Activated CD4-positive, alpha-beta memory T cell treated with anti-CD3 and anti-CD28 coated beads for 36 hours (primary cell): ENCODE data around the gene SLC25A10. TPM values are rescaled to one million over a fixed set of nuclear protein-coding genes. Genes with fewer than 3 reads are reported as not detected.

Experiments used
- CTCF ChIA-PET: fragments of 350-600 bp; sonication (Branson Sonifier 250); formaldehyde crosslinking; loops from one replicate; lab custom pipeline; 2021; ENCODE audit warnings: antibody characterized with exemption, inconsistent platforms; lab: Charles Lee
- POLR2A ChIA-PET: fragments of 350-600 bp; sonication (Branson Sonifier 250); formaldehyde crosslinking; loops from one replicate; lab custom pipeline; 2021; ENCODE audit warnings: antibody characterized with exemption; lab: Charles Lee
- DNase-seq: peaks from one replicate; pipeline ENCODE4 v3.0.0-alpha.2; 2020
- H3K27ac Mint-ChIP-seq: one replicate; pipeline ENCODE4 v1.8.0; 2021; ENCODE audit warnings: mixed read lengths
- H3K27me3 Mint-ChIP-seq: one replicate; pipeline ENCODE4 v1.8.0; 2021; ENCODE audit warnings: mixed read lengths
- H3K36me3 Mint-ChIP-seq: one replicate; pipeline ENCODE4 v1.8.0; 2021; ENCODE audit warnings: mixed read lengths
- H3K4me1 Mint-ChIP-seq: one replicate; pipeline ENCODE4 v1.8.0; 2021; ENCODE audit warnings: low read depth, mixed read lengths
- H3K4me3 Mint-ChIP-seq: one replicate; pipeline ENCODE4 v1.8.0; 2021; ENCODE audit warnings: mild to moderate bottlenecking, mixed read lengths
- H3K9me3 Mint-ChIP-seq: one replicate; pipeline ENCODE4 v1.8.0; 2021; ENCODE audit warnings: mixed read lengths
- intact Hi-C: fragments of 100-400 bp; cut with micrococcal nuclease; formaldehyde crosslinking; loops from one replicate; pipeline ENCODE4 v1.15.1; 2023
- total RNA-seq, 2 experiments: library from RNA; stranded (reverse); gene quantifications; one replicate each; pipeline ENCODE4 v1.2.3, GENCODE V29; 2021

Gene SLC25A10, protein sequence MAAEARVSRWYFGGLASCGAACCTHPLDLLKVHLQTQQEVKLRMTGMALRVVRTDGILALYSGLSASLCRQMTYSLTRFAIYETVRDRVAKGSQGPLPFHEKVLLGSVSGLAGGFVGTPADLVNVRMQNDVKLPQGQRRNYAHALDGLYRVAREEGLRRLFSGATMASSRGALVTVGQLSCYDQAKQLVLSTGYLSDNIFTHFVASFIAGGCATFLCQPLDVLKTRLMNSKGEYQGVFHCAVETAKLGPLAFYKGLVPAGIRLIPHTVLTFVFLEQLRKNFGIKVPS
- 10 to 100 TPM; 25.1 to 25.7 TPM for total RNA-seq

DNA sequence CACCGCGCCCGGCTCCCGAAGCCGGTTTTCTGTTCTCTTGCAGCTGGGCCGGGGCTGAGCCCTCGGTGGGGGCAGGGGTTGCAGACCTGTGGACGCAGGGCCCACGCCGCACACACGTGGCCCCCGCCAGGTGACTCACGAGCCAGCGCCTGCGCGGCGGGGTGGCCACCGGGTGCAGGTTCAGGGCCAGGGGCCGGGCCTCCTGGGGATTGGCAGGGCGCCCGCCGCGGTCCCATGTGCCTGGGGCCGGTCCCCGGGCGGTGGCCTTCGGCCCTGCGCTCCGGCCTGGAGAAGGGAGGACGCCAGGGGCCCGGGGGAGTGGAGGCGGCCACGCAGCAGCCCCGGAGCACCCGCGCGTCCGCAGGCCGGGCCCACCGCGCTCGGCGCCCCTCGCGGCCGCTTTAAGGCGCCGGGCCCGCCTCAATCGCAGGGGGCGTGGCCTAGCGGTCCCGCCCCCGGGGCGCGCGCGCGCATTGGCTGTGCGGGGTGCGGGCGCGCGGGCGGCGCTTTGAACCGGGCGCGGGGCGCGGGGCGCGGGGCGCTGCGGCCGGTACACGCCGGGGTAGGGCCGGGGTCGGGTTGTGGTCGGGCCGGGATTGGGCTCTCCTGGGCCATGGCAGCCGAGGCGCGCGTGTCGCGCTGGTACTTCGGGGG, at the start of gene SLC25A10:
SLC25A10 (plus strand) TSS at position 471 of the 654 bp plus-strand sequence; CDS start at position 614, 143 bp downstream.
- H3K4me1 Mint-ChIP-seq: peaks cover 21% of the 10 kb centered on the region
- DNase-seq: peak; percentile 90
- CTCF ChIA-PET: interaction anchor here (0.9 to 1.4 kb wide), 4 partner anchors 9 to 19 kb away, joined by 3 to 6 read pairs (median 3); partner anchors contain the start of gene MRPL12
- H3K36me3 Mint-ChIP-seq: peaks cover 3% of the 10 kb centered on the region
- peak within 1 kb of the TSS; percentile 54 for H3K27ac Mint-ChIP-seq
- H3K27me3 Mint-ChIP-seq: no peaks in the 10 kb centered on the region
- POLR2A ChIA-PET: interaction anchor here (2.0 to 3.0 kb wide), 3 partner anchors 9 to 121 kb away, joined by 6 to 12 read pairs (median 7); partner anchors contain the start of genes ARL16, HGS, MCRIP1 and MRPL12
- H3K4me3 Mint-ChIP-seq: peak within 1 kb of the TSS; percentile 76
- intact Hi-C loops: loop anchor here (1.0 to 5.0 kb wide), 2 partner anchors 9 to 45 kb away; partner anchors contain the start of genes CCDC137, MRPL12 and OXLD1
- H3K9me3 Mint-ChIP-seq: no peaks in the 10 kb centered on the region

DNA sequence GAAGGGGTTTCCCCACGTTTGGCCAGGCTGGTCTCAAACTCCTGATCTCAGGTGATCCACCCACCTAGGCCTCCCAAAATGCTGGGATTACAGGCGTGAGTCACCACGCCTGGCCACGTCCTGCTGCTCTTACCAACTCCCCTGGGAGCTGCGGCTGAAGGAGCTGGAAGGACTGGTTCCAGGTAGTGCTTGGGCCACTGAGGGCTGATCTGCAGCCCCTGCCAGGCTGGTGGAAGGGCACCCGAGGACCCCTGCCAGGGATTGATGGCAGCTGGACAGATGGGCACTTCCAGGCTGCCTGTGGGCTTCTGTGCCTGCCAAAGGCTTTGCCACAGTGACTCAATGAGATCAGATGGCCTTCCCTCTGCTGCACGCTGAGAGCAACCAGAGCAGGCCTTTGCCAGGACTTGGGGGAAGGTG, 48.0 kb upstream of the SLC25A10 start:
- ChIA-PET POLR2A (interaction anchor here (1.8 kb wide), 1 partner anchor 39 kb away, joined by 10 read pairs; the partner anchor contains the start of gene MRPL12), CTCF (no interaction called here)
- intact Hi-C loops: loop anchor here (2.0 kb wide), 1 partner anchor 27 kb away; the partner anchor contains the start of genes NPLOC4 and TSPAN10
- peaks cover 23% of the 10 kb centered on the region for H3K36me3 Mint-ChIP-seq
- no peaks in the 10 kb centered on the region for H3K9me3 Mint-ChIP-seq
- no peaks in the 10 kb centered on the region for H3K27me3 Mint-ChIP-seq
- peaks cover 38% of the 10 kb centered on the region for H3K4me1 Mint-ChIP-seq
- peak overlapping the region; percentile 23 for H3K4me3 Mint-ChIP-seq
- H3K27ac Mint-ChIP-seq: peak overlapping the region; percentile 94
- DNase-seq: peak; percentile 46

DNA sequence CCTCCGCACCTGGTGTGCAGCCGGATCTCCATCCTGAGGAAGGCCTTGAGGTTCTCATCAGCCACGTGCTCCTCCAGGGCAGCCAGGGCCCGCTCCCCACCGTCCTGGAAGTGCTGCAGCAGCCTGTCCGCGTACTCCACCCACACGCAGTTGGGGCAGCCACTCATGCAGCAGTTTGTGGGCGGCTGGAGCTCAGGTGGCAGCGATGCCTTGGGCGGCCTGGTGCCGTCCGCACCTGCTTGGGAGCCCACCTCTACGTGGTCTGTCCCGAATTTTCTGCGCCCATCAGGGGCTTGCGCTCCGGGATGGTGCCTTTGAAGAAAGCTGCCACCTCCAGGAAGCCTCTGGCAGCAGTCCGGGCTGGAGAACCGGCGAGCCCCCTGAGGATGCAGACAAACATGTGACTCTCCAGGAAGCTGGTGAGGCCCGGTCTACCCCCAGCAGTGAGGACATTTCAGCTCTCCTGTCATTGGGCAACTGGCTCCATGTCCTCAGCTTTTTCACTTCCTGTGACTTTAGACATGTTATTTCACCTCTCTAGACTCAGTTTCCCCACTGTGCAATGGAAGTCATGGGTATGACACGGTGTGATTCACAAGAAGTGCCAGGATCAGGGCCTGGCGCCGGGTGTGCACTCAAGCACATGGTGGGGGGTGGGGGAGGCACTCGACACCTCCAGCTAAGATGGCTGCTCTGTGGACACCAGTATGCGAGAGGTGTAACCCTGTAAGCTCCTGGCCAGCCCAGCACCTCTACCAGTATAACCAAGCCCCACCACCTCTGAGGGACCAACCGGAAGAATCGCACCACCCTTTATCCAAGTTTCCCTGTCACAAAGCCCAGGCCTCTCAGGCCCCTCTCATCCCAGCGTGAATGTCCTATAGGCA, 46.6 kb upstream of the SLC25A10 start:
- Mint-ChIP-seq H3K4me3 (peak overlapping the region; percentile 94), H3K27me3 (no peaks in the 10 kb centered on the region), H3K27ac (peak overlapping the region; percentile 94), H3K36me3 (peaks cover 32% of the 10 kb centered on the region), H3K4me1 (peaks cover 41% of the 10 kb centered on the region), H3K9me3 (no peaks in the 10 kb centered on the region)
- CTCF ChIA-PET: interaction anchor here (1.0 to 2.4 kb wide), 2 partner anchors 10 to 18 kb away, joined by 4 to 10 read pairs; partner anchors contain the start of genes ARL16 and HGS
- intact Hi-C loops: loop anchor here (1.0 to 5.0 kb wide), 4 partner anchors 18 to 113 kb away; partner anchors contain the start of genes ARL16, FAAP100, NPLOC4 and SLC25A10
- POLR2A ChIA-PET: interaction anchor here (0.6 to 2.5 kb wide), 9 partner anchors 19 to 168 kb away, joined by 3 to 26 read pairs (median 4); partner anchors contain the start of genes ARL16, HGS, MCRIP1 and MRPL12
- peak; percentile 72 for DNase-seq

DNA sequence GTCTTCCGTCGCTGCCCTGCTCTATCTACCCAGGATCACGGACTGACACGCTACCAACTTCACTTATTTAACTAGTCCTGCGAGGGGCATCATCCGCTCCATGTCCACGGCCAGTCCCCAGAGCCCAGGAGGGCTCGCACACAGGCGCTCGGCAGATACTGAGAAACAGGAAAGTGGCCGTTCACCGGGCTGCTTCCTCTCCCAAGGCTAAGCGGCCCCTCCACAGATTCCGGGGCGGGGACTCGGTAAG, 46.1 kb upstream of the SLC25A10 start:
- no peaks in the 10 kb centered on the region for H3K27me3 Mint-ChIP-seq
- POLR2A ChIA-PET: interaction anchor here (0.9 to 2.5 kb wide), 6 partner anchors 18 to 167 kb away, joined by 3 to 26 read pairs (median 5); partner anchors contain the start of genes ARL16, HGS, MCRIP1 and MRPL12
- H3K4me3 Mint-ChIP-seq: peak overlapping the region; percentile 94
- H3K36me3 Mint-ChIP-seq: peaks cover 35% of the 10 kb centered on the region
- no peaks in the 10 kb centered on the region for H3K9me3 Mint-ChIP-seq
- peak; percentile 43 for DNase-seq
- intact Hi-C loops: loop anchor here (1.0 to 5.0 kb wide), 3 partner anchors 17 to 113 kb away; partner anchors contain the start of genes ARL16, FAAP100 and SLC25A10
- H3K4me1 Mint-ChIP-seq: peaks cover 41% of the 10 kb centered on the region
- CTCF ChIA-PET: interaction anchor here (1.0 to 2.4 kb wide), 2 partner anchors 10 to 17 kb away, joined by 4 to 10 read pairs; partner anchors contain the start of genes ARL16 and HGS
- H3K27ac Mint-ChIP-seq: peak overlapping the region; percentile 94

DNA sequence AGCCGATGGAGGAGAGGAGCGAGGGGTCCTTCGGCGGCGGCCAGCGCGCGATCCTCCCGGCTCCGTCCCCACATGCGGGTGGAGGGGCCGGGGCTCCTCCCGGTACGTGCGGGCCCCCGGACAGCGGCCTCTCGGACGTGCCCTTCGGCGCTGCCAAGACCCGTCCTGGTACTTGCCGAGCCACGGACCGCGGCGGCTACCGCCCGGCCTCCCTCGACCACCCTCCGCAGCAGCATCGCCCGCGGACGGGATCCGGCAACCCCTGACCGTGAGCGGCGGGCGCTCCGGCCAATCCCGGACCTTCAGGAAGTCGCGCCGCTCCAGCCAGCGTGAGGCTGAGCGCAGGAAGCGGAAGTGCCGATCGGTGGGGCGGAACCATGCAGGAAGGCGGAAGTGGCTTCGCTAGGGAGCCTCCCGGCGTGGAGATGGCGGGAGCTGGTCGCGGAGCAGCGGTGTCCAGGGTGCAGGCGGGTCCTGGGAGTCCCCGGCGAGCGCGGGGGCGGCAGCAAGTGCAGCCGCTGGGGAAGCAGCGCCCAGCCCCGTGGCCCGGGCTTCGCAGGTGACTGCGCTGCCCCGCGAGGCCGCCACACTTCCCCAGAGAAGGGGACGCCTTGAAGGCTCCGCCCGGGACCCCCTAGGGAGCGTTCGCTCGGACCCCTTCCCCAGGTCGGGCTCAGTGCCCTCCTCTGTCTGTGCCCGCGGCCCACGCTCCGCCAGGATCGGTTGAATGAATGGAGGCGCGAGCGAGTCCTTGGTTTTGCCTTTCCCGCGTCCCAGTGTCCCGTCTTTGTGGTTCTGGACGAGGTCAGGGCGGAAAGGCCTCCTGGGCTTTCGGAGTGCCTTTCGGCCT, 45.5 kb upstream of the SLC25A10 start, which contains the start of the genes CCDC137 and OXLD1:
CCDC137 (plus strand) TSS at position 396 of the 850 bp plus-strand sequence; CDS start at position 426, 30 bp downstream.
OXLD1 (minus strand) TSS at position 264 of the 850 bp plus-strand sequence; CDS start at position 236, 28 bp downstream.
- Mint-ChIP-seq H3K9me3 (no peaks in the 10 kb centered on the region), H3K4me1 (peaks cover 41% of the 10 kb centered on the region), H3K36me3 (peaks cover 39% of the 10 kb centered on the region), H3K27me3 (no peaks in the 10 kb centered on the region), H3K27ac (peak within 1 kb of the TSS; percentile 94), H3K4me3 (peak within 1 kb of the TSS; percentile 94)
- ChIA-PET CTCF (interaction anchor here (1.0 to 2.4 kb wide), 2 partner anchors 9 to 17 kb away, joined by 4 to 10 read pairs; partner anchors contain the start of genes ARL16 and HGS), POLR2A (interaction anchor here (1.3 to 2.5 kb wide), 3 partner anchors 18 to 167 kb away, joined by 4 to 26 read pairs (median 6); partner anchors contain the start of genes ARL16, HGS, MCRIP1 and NPLOC4)
- peak; percentile 96 for DNase-seq
- intact Hi-C loops: loop anchor here (1.0 to 5.0 kb wide), 3 partner anchors 17 to 114 kb away; partner anchors contain the start of genes ARL16, FAAP100 and SLC25A10

DNA sequence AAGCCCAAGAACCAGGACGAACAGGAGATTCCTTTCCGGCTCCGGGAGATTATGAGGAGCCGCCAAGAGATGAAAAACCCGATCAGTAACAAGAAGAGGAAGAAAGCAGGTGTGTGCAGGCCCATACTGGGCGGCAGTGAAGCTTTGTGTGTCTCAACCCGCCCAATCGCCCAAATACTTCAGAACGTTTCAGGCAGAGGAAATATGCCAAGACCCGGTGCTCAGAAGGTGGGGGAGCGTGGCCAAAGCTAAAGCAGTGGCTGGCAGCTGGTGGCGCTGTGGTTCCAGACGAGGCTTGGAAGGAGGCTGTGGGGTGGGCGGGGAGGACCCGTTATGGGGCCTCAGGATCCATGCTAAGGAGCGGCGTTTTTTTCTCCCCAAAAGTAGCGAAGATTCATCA, 44.3 kb upstream of the SLC25A10 start:
- ChIA-PET CTCF (no interaction called here), POLR2A (interaction anchor here (1.2 kb wide), 1 partner anchor 10 kb away, joined by 3 read pairs; no protein-coding TSS in a partner anchor)
- H3K27me3 Mint-ChIP-seq: no peaks in the 10 kb centered on the region
- H3K4me3 Mint-ChIP-seq: peak overlapping the region; percentile 94
- H3K27ac Mint-ChIP-seq: peak overlapping the region; percentile 64
- DNase-seq: peak; percentile 27
- intact Hi-C loops: loop anchor here (2.0 to 5.0 kb wide), 2 partner anchors 45 to 115 kb away; partner anchors contain the start of genes FAAP100 and SLC25A10
- H3K4me1 Mint-ChIP-seq: peaks cover 38% of the 10 kb centered on the region
- H3K9me3 Mint-ChIP-seq: no peaks in the 10 kb centered on the region
- peaks cover 49% of the 10 kb centered on the region for H3K36me3 Mint-ChIP-seq

DNA sequence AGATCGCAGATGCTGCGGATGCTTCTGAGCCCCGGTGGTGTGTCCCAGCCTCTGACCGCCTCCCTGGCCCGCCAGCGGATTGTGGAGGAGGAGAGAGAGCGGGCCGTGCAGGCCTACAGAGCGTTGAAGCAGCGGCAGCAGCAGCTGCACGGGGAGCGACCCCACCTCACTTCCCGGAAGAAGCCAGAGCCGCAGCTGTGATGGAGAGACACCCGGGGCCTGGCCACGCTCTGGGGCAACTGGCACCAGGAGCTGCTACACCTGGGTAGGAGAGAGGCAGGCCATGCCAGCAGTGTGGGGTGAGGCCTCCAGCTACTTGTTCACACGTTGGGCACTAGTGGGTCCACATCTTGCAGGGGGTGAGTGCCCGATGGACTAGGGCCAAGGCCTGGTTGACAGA, 39.6 kb upstream of the SLC25A10 start:
- Mint-ChIP-seq H3K4me3 (no peak overlapping the region), H3K9me3 (no peaks in the 10 kb centered on the region), H3K36me3 (peaks cover 41% of the 10 kb centered on the region), H3K27ac (no peak overlapping the region), H3K4me1 (peaks cover 17% of the 10 kb centered on the region), H3K27me3 (no peaks in the 10 kb centered on the region)
- ChIA-PET CTCF (no interaction called here), POLR2A (no interaction called here)
- no peak for DNase-seq
- intact Hi-C loops: no loop called here

DNA sequence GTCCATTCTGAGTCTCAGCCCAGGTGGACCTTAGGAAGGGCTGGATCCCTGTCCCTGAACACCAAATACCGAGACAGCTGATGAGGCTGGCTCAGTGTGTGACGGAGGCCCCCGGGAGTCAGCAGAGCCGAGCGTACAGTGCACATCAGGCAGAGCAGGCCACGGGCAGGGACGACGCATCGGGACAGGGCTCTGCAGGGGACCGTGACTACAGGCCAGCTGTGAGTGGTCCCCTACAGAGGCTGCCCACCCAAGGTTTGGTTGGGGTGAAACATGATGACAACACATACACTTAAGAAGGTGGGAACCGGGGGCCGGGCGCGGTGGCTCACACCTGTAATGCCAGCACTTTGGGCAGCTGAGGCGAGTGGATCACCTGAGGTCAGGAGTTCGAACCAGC, 39.1 kb upstream of the SLC25A10 start:
- peaks cover 38% of the 10 kb centered on the region for H3K36me3 Mint-ChIP-seq
- POLR2A ChIA-PET: no interaction called here

DNA sequence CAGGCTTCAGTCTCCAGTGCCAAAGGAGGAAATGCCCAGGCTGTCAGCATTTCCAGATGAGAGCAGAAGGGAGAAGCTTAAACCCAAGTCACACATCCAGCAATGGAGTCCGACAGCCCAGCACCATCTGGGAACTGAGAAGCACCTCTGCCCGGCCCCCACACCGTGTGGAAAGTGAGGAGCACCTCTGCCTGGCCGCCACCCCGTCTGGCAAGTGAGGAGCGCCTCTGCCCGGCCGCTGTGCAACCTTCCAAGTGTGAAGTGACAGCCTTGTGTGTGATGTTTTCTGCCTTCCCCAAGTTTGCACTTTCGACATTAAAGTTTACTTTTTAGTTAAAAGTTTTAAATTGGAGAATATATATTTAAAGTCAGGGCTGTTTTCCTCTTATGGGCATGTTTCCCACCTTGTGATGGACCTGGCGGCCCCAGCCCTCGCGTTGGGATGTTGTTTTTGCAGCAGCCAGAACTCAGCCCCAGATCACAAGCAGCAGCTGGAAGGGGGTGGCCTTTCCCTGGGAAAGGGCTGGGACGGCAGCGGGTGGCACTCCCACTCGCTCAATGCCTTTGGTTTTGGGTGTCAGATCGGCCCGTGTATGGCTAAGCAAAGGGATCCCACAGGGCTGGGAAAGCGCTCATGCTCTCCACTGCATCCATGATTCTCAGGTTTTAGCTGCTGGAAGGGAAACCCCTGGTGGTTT, 38.4 kb upstream of the SLC25A10 start:
- Mint-ChIP-seq H3K4me1 (peaks cover 7% of the 10 kb centered on the region), H3K9me3 (no peaks in the 10 kb centered on the region), H3K27ac (no peak overlapping the region), H3K4me3 (no peak overlapping the region), H3K36me3 (peaks cover 33% of the 10 kb centered on the region), H3K27me3 (no peaks in the 10 kb centered on the region)
- no peak for DNase-seq
- intact Hi-C loops: no loop called here
- ChIA-PET POLR2A (interaction anchor here (0.7 kb wide), 1 partner anchor 36 kb away, joined by 3 read pairs; no protein-coding TSS in a partner anchor), CTCF (no interaction called here)

More for the DNA sequence above, 39.1 kb upstream of the SLC25A10 start:
- CTCF ChIA-PET: no interaction called here
- Mint-ChIP-seq H3K4me1 (peaks cover 13% of the 10 kb centered on the region), H3K27me3 (no peaks in the 10 kb centered on the region), H3K4me3 (no peak overlapping the region), H3K9me3 (no peaks in the 10 kb centered on the region), H3K27ac (no peak overlapping the region)
- intact Hi-C loops: no loop called here
- no peak for DNase-seq
